Ascending aorta (tissue), 2 donors: ENCODE measurements around the gene INTS14. TPM values are rescaled to one million over a fixed set of nuclear protein-coding genes. Genes with fewer than 3 reads are reported as not detected.

ENCODE experiments used
- DNase-seq, 2 donors: peaks; one replicate each; pipeline ENCODE4 v3.0.0-alpha.2; 2019; ENCODE audit warnings: low spot score in 2 of 2
- H3K27ac ChIP-seq, 2 donors: fragments of 200-600 bp; sonication (generic); one replicate each; pipeline ENCODE4 v1.5.1; 2016 to 2017; ENCODE audit warnings: mild to moderate bottlenecking in 1 of 2
- H3K27me3 ChIP-seq: fragments of 200-600 bp; sonication (generic); one replicate; pipeline ENCODE4 v1.5.1; 2017
- H3K36me3 ChIP-seq, 2 donors: fragments of 200-600 bp; sonication (generic); one replicate each; pipeline ENCODE4 v1.5.1; 2016
- H3K4me1 ChIP-seq, 2 donors: fragments of 200-600 bp; sonication (generic); one replicate each; pipeline ENCODE4 v1.5.1; 2016 to 2017; ENCODE audit warnings: mild to moderate bottlenecking in 1 of 2
- H3K4me3 ChIP-seq, 2 donors: fragments of 200-600 bp; sonication (generic); one replicate each; pipeline ENCODE4 v1.5.1; 2016 to 2017; ENCODE audit warnings: mild to moderate bottlenecking in 1 of 2
- H3K9me3 ChIP-seq, 2 donors: fragments of 200-600 bp; sonication (generic); one replicate each; pipeline ENCODE4 v1.5.1; 2016
- intact Hi-C: fragments of 100-400 bp; cut with DNase I; formaldehyde crosslinking; loops from one replicate; pipeline ENCODE4 v1.15.1; 2023
- total RNA-seq: library from RNA; depleted of rRNA; stranded (reverse); fragments of >200 nt; gene quantifications from one replicate; pipeline ENCODE4 v1.1.0, GENCODE V29; 2016
- TF ChIP-seq, protein P1 (sequence below), 3 experiments: fragments of 200-600 bp in 2 of 3; fragments of 450-650 bp in 1 of 3; sonication (generic) in 2 of 3; IDR thresholded peaks; one replicate each; pipeline ENCODE4 v1.5.1; 2016 to 2019; ENCODE audit warnings: antibody characterized with exemption in 3 of 3, mild to moderate bottlenecking in 1 of 3, moderate library complexity in 1 of 3

The INTS14 gene
- total RNA-seq, 1 donor from 2014 or later, result 14.5 TPM

DNA sequence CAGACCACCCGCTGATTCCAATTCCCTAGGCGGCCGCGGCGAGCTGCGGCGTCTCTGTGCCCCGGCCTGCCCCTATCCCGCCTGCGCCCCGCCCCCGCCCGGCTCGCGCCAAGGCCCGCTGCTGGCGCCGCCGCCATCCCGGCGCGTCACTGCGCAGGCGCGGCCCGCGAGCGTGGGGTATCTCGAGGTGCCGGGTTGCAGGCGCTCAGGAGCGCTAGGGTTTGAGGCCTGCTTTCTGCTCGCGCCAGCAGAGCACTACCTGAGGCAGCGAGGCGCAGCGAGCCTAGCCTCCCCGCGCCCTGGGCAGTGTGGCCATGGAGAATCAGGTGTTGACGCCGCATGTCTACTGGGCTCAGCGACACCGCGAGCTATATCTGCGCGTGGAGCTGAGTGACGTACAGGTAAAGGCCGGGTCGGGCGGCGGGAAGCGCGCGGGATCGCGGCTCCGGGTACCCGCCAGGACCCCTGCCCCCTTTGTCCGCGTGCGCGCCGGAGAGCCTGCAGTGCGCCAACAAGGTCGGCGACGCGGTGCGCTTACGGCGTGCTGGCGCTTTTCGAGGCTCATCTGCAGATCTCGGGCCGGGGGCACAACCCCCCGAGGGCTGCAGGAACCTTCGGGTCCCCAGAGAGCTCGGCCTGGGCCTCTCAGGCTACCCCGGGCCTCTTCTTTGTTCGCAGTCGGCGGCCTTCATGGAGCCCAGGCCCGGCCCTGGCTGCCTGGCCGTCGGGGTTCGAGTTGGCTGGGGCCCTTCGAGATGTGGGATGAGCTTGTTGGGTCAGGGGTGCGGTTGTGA lies 80.4 kb downstream of the INTS14 start, which contains the start of gene HACD3:
TSS of gene HACD3 (plus strand) at position 146 of the 794 bp plus-strand sequence. CDS start at position 315, 169 bp downstream.
- peaks cover 0 to 12% of the 10 kb centered on the region in 2 donors for H3K4me1 ChIP-seq
- TF ChIP-seq, protein P1, sequence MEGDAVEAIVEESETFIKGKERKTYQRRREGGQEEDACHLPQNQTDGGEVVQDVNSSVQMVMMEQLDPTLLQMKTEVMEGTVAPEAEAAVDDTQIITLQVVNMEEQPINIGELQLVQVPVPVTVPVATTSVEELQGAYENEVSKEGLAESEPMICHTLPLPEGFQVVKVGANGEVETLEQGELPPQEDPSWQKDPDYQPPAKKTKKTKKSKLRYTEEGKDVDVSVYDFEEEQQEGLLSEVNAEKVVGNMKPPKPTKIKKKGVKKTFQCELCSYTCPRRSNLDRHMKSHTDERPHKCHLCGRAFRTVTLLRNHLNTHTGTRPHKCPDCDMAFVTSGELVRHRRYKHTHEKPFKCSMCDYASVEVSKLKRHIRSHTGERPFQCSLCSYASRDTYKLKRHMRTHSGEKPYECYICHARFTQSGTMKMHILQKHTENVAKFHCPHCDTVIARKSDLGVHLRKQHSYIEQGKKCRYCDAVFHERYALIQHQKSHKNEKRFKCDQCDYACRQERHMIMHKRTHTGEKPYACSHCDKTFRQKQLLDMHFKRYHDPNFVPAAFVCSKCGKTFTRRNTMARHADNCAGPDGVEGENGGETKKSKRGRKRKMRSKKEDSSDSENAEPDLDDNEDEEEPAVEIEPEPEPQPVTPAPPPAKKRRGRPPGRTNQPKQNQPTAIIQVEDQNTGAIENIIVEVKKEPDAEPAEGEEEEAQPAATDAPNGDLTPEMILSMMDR (IDR thresholded peaks at IDR 0.05), result no peak
- H3K9me3 ChIP-seq, result no peaks in the 10 kb centered on the region
- no peaks in the 10 kb centered on the region for H3K36me3 ChIP-seq
- no peaks in the 10 kb centered on the region for H3K27me3 ChIP-seq
- peak within 1 kb of the TSS; percentile 44 to 55 for H3K27ac ChIP-seq
- intact Hi-C loops, result loop anchor here (2.0 to 5.0 kb wide), 2 partner anchors 14 to 82 kb away; partner anchors contain the start of genes DPP8 and INTS14
- peak within 1 kb of the TSS; percentile 85 to 96 for H3K4me3 ChIP-seq
- DNase-seq, result peak; percentile 26 to 91

DNA sequence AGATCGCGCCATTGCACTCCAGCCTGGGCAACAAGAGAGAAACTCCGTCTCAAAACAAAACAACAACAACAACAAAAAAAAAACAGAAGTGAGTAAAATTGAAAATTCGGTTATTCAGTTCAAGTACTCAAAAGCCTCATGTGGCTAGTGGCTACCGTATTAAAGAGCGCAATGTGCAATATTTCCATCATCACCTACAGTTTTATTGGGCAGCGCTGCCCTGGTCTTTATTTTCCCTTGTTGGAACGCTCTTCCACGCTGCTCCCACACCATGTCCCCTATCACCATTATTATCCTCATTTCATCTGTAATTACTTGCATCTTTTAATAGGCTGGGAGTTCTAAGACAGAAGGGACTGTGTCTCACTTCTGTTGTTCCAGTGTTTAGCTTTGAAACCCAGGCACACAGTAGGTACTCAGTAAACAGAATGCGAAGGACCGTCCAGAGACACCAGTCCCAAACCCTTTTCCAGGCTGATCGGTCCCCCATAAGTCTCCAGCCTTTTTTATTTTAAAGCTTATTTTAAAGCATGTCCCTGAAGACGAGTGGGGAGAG lies 81.1 kb downstream of the INTS14 start:
- H3K27ac ChIP-seq, result peak overlapping the region; percentile 44 to 55
- no peaks in the 10 kb centered on the region for H3K36me3 ChIP-seq
- no peaks in the 10 kb centered on the region for H3K9me3 ChIP-seq
- no peak for DNase-seq
- intact Hi-C loops, result loop anchor here (2.0 to 5.0 kb wide), 2 partner anchors 13 to 82 kb away; partner anchors contain the start of genes DPP8 and INTS14
- peaks cover 0 to 12% of the 10 kb centered on the region in 2 donors for H3K4me1 ChIP-seq
- TF ChIP-seq, protein P1 (IDR thresholded peaks at IDR 0.05), result no peak
- no peaks in the 10 kb centered on the region for H3K27me3 ChIP-seq
- H3K4me3 ChIP-seq, result peak overlapping the region; percentile 85 to 96

Other genes with a start within 250 kb of the INTS14 start
- not detected for gene IGDCC3, start 233.1 kb downstream of the INTS14 start, total RNA-seq
- 1.9 TPM for gene IGDCC4, start 188.2 kb downstream of the INTS14 start, total RNA-seq
- gene DPP8, start 93.4 kb downstream of the INTS14 start, total RNA-seq, result 69.0 TPM
- gene HACD3, start 80.7 kb downstream of the INTS14 start, total RNA-seq, result 46.2 TPM
- 2.0 TPM for gene SLC24A1, start 10.8 kb upstream of the INTS14 start, total RNA-seq
- 21.9 TPM for gene DENND4A, start 181.2 kb upstream of the INTS14 start, total RNA-seq